Endodermal cell (in vitro differentiated cells): ENCODE measurements around the gene CDH19. TPM values are rescaled to one million over a fixed set of nuclear protein-coding genes. Genes with fewer than 3 reads are reported as not detected.

Source experiments
- DNase-seq: peaks from one replicate; pipeline ENCODE4 v3.0.0-alpha.2; 2017
- H3K27ac ChIP-seq: 2 replicates; pipeline ENCODE4 v1.5.1; 2013; ENCODE audit warnings: mild to moderate bottlenecking, low read depth, low read length, moderate library complexity
- H3K27me3 ChIP-seq: 2 replicates; pipeline ENCODE4 v1.6.1; 2013; ENCODE audit warnings: mild to moderate bottlenecking, low read length, moderate library complexity; ENCODE audit not compliant: insufficient read depth, control insufficient read depth, poor library complexity, severe bottlenecking
- H3K36me3 ChIP-seq: 2 replicates; pipeline ENCODE4 v1.7.0; 2013; ENCODE audit warnings: mild to moderate bottlenecking, low read length, moderate library complexity; ENCODE audit not compliant: control insufficient read depth, insufficient read depth
- H3K4me1 ChIP-seq: one replicate; pipeline ENCODE4 v1.7.0; 2013; ENCODE audit warnings: low read length; ENCODE audit not compliant: control insufficient read depth, insufficient read depth
- H3K4me3 ChIP-seq: 2 replicates; pipeline ENCODE4 v1.5.1; 2013; ENCODE audit warnings: mild to moderate bottlenecking, low read length, moderate library complexity
- H3K9ac ChIP-seq: 2 replicates; pipeline ENCODE4 v1.6.1; 2013; ENCODE audit warnings: mild to moderate bottlenecking, low read length, moderate library complexity; ENCODE audit not compliant: poor library complexity, severe bottlenecking; ENCODE audit errors: extremely low read depth
- H3K9me3 ChIP-seq: 2 replicates; pipeline ENCODE4 v1.6.1; 2013; ENCODE audit warnings: mild to moderate bottlenecking, low read length, moderate library complexity; ENCODE audit not compliant: control insufficient read depth
- H3K27ac Mint-ChIP-seq: 2 replicates; pipeline ENCODE4 v1.8.0; 2020; ENCODE audit warnings: mixed read lengths
- H3K27me3 Mint-ChIP-seq: 2 replicates; pipeline ENCODE4 v1.8.0; 2021; ENCODE audit warnings: mild to moderate bottlenecking, mixed read lengths; ENCODE audit not compliant: insufficient read depth
- H3K36me3 Mint-ChIP-seq: 2 replicates; pipeline ENCODE4 v1.8.0; 2020; ENCODE audit warnings: low read depth, mixed read lengths
- H3K4me1 Mint-ChIP-seq: 2 replicates; pipeline ENCODE4 v1.8.0; 2020; ENCODE audit warnings: mixed read lengths
- H3K4me3 Mint-ChIP-seq: 2 replicates; pipeline ENCODE4 v1.8.0; 2020; ENCODE audit warnings: mild to moderate bottlenecking, moderate library complexity, mixed read lengths
- H3K9me3 Mint-ChIP-seq: 2 replicates; pipeline ENCODE4 v1.8.0; 2020; ENCODE audit warnings: mild to moderate bottlenecking, mixed read lengths
- CTCF ChIP-seq: fragments of 200-600 bp; sonication (generic); conservative IDR thresholded peaks from 2 replicates; pipeline ENCODE4 v1.5.0; 2021; ENCODE audit warnings: antibody characterized with exemption, mild to moderate bottlenecking
- WGBS, 2 experiments: methylation state at CpG; one replicate each; pipeline versions ENCODE4 v1.1.5 to v1.1.7; 2013; ENCODE audit warnings: missing lambda C conversion rate in 2 of 2, mixed read lengths in 1 of 2; ENCODE audit not compliant: insufficient coverage in 1 of 2, insufficient read length in 1 of 2; 5-methylcytosine and 5-hydroxymethylcytosine counted together
- total RNA-seq, 2 donors: library from RNA; stranded (reverse); fragmentation: NEBNext Ultra II Directional in 1 of 2; extraction: Animal tissue kit (Norgen Biotek cat#: 25700) in 1 of 2; gene quantifications; 2 replicates in 1 of 2; 3 replicates in 1 of 2; pipeline ENCODE4 v1.2.1, GENCODE V29; 2021

Gene CDH19
- total RNA-seq, 2 donors from 2014 or later: not detected

GRCh38 chr18:66616523-66616983, 12.7 kb upstream of the CDH19 start:
- no peaks in the 10 kb centered on the region for H3K4me1 Mint-ChIP-seq
- DNase-seq: peak; percentile 71
- no peaks in the 10 kb centered on the region for H3K27me3 ChIP-seq
- H3K4me3 Mint-ChIP-seq: no peak overlapping the region
- no peaks in the 10 kb centered on the region for H3K36me3 ChIP-seq
- H3K27me3 Mint-ChIP-seq: no peaks in the 10 kb centered on the region
- H3K9ac ChIP-seq: no peak overlapping the region
- 68 to 100% methylated on average over 2 to 4 of the region's 4 CpGs for WGBS, 2 experiments
- no peak overlapping the region for H3K4me3 ChIP-seq
- H3K9me3 Mint-ChIP-seq: no peaks in the 10 kb centered on the region
- no peak overlapping the region for H3K27ac ChIP-seq
- peak; percentile 84 for TF ChIP-seq CTCF
- no peak overlapping the region for H3K27ac Mint-ChIP-seq
- H3K4me1 ChIP-seq: no peaks in the 10 kb centered on the region
- H3K36me3 Mint-ChIP-seq: no peaks in the 10 kb centered on the region
- H3K9me3 ChIP-seq: no peaks in the 10 kb centered on the region

GRCh38 chr18:66615176-66615575, 11.3 kb upstream of the CDH19 start:
- Mint-ChIP-seq H3K4me3 (no peak overlapping the region), H3K9me3 (no peaks in the 10 kb centered on the region)
- no peaks in the 10 kb centered on the region for H3K4me1 ChIP-seq

GRCh38 chr18:66607632-66608031, 3.7 kb upstream of the CDH19 start:
- Histone ChIP-seq H3K9ac (no peak overlapping the region), H3K36me3 (no peaks in the 10 kb centered on the region), H3K27me3 (no peaks in the 10 kb centered on the region), H3K9me3 (no peaks in the 10 kb centered on the region), H3K27ac (no peak overlapping the region), H3K4me1 (no peaks in the 10 kb centered on the region), H3K4me3 (no peak overlapping the region)
- DNase-seq: no peak
- TF ChIP-seq CTCF: no peak
- Mint-ChIP-seq H3K27me3 (no peaks in the 10 kb centered on the region), H3K36me3 (no peaks in the 10 kb centered on the region), H3K9me3 (no peaks in the 10 kb centered on the region), H3K27ac (no peak overlapping the region), H3K4me3 (no peak overlapping the region), H3K4me1 (no peaks in the 10 kb centered on the region)
- WGBS, 2 experiments: 96% methylated on average over 6 of the region's 6 CpGs; no CpG with 5 or more reads in 1 of the 2 experiments

More at GRCh38 chr18:66615176-66615575, 11.3 kb upstream of the CDH19 start:
- no peak for TF ChIP-seq CTCF
- Histone ChIP-seq H3K27ac (no peak overlapping the region), H3K4me3 (no peak overlapping the region), H3K9ac (no peak overlapping the region), H3K27me3 (no peaks in the 10 kb centered on the region), H3K9me3 (no peaks in the 10 kb centered on the region), H3K36me3 (no peaks in the 10 kb centered on the region)
- Mint-ChIP-seq H3K27me3 (no peaks in the 10 kb centered on the region), H3K36me3 (no peaks in the 10 kb centered on the region), H3K4me1 (no peaks in the 10 kb centered on the region), H3K27ac (no peak overlapping the region)
- no peak for DNase-seq
